ENCODE data around the gene EIF2B1.

DNA sequence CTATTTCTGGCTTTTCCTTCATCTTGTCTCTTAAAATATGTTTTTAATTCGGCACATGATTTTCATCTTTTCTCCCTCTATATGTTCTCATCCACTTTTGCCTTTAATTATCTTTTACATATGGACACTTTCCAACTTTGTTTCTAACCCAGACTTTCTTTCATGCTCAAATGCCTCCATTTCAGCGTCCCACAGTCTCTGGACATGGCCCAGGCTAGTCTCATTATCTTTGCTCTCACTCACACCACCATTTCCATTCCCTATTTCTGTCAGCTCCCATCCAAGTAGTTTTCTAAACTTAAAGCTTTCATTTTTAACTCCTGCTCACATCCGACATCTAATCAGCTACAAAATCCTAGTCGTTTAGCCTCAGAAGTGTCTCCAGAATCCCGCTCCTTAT lies 14.9 kb upstream of the EIF2B1 start:
- no peak for TF ChIP-seq EP300 (IDR thresholded peaks at IDR 0.05)
- TF ChIP-seq, protein P1, sequence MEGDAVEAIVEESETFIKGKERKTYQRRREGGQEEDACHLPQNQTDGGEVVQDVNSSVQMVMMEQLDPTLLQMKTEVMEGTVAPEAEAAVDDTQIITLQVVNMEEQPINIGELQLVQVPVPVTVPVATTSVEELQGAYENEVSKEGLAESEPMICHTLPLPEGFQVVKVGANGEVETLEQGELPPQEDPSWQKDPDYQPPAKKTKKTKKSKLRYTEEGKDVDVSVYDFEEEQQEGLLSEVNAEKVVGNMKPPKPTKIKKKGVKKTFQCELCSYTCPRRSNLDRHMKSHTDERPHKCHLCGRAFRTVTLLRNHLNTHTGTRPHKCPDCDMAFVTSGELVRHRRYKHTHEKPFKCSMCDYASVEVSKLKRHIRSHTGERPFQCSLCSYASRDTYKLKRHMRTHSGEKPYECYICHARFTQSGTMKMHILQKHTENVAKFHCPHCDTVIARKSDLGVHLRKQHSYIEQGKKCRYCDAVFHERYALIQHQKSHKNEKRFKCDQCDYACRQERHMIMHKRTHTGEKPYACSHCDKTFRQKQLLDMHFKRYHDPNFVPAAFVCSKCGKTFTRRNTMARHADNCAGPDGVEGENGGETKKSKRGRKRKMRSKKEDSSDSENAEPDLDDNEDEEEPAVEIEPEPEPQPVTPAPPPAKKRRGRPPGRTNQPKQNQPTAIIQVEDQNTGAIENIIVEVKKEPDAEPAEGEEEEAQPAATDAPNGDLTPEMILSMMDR (IDR thresholded peaks at IDR 0.05), result no peak
- no peak for TF ChIP-seq POLR2A (IDR thresholded peaks at IDR 0.05)
- TF ChIP-seq POLR2AphosphoS5 (IDR thresholded peaks at IDR 0.05), result no peak

All from upper lobe of left lung (tissue), 4 donors.